H1 (cell line): ENCODE data around the gene NETO2. TPM values are rescaled to one million over a fixed set of nuclear protein-coding genes. Genes with fewer than 3 reads are reported as not detected.

Source experiments
- CEBPB ChIP-seq: IDR thresholded peaks from 2 replicates; pipeline ENCODE4 v1.6.1; 2012; ENCODE audit warnings: low read depth, low read length
- CTBP2 ChIP-seq: IDR thresholded peaks from 2 replicates; pipeline ENCODE4 v1.7.0; 2011; ENCODE audit warnings: borderline replicate concordance, mild to moderate bottlenecking, moderate library complexity, mixed read lengths, low read length; ENCODE audit not compliant: insufficient read depth, insufficient read length
- PHF8 ChIP-seq: fragments of 200-600 bp; sonication (generic); conservative IDR thresholded peaks from 2 replicates; pipeline ENCODE4 v1.7.1; 2012; ENCODE audit warnings: low read depth, mild to moderate bottlenecking, inconsistent platforms, low read length, moderate library complexity
- POLR2A ChIP-seq, 2 experiments: IDR thresholded peaks; 1 replicate in 1 of 2; 2 replicates in 1 of 2; pipeline ENCODE4 v1.6.1; 2011; ENCODE audit warnings: low read depth in 2 of 2, low read length in 2 of 2, mild to moderate bottlenecking in 2 of 2; ENCODE audit errors: control extremely low read depth in 1 of 2
- POLR2AphosphoS5 ChIP-seq: IDR thresholded peaks from 2 replicates; pipeline ENCODE4 v1.6.1; 2011; ENCODE audit warnings: low read depth, low read length
- RFX5 ChIP-seq: IDR thresholded peaks from 2 replicates; pipeline ENCODE4 v1.6.1; 2011; ENCODE audit warnings: low read depth, low read length, improper control_type of control experiment, borderline replicate concordance
- SUZ12 ChIP-seq: fragments of 200-600 bp; sonication (generic); IDR thresholded peaks from 2 replicates; pipeline ENCODE4 v1.6.1; 2012; ENCODE audit warnings: mild to moderate bottlenecking, inconsistent platforms, low read length, moderate library complexity, mixed read lengths
- polyA plus RNA-seq, 7 experiments: library from polyadenylated mRNA; depleted of rRNA in 3 of 7; stranded (reverse) in 5 of 7; unstranded in 2 of 7; fragments of >200 nt in 5 of 7; fragments of 200-250 nt in 2 of 7; gene quantifications; 1 replicate in 5 of 7; 2 replicates in 1 of 7; 4 replicates in 1 of 7; pipeline versions ENCODE4 v1.2.1 to v1.2.3, GENCODE V29; 2011 to 2013; ENCODE audit warnings: missing spikeins in 2 of 7, mixed read lengths in 2 of 7
- total RNA-seq: library from RNA; stranded (reverse); fragmentation: NEBNext Ultra II Directional; extraction: Animal tissue kit (Norgen Biotek cat#: 25700); gene quantifications from 2 replicates; pipeline ENCODE4 v1.2.1, GENCODE V29; 2021

NETO2 gene
- total and polyA plus RNA-seq, 2 of the 8 experiments (the other 6 are each of a cell fraction or from before 2014, with no cell fraction given) = 9.4 to 12.5 TPM

DNA sequence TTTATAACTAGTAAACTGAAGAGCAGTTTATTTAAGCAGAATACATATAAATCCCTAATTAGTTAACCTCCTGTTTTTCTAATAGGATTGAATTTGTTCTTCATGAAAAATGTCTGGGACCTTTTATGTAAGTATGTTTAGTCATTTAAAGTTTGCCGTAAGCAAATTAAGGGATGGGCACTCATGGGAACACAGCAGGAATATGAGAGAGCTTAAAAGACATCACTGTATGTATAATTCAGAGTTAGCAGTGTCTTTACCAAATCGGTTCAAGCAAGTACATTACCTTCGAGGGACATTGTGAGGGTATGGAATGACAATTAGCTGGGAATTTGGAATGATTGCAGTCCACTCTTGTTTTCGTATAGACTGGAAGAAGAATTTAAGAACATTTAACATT lies 17.7 kb upstream of the NETO2 start (continued):
- TF ChIP-seq POLR2AphosphoS5 (no peak), CTBP2 (no peak), RFX5 (no peak), CEBPB (no peak), POLR2A (IDR thresholded peaks at IDR 0.05; ENCODE audit: control extremely low read depth in 1 of 2, low read depth in 2 of 2, low read length in 2 of 2) (no peak), SUZ12 (no peak), PHF8 (no peak)
